Measurements from ENCODE around the gene ENAH.
A peak's percentile ranks its signal among the peaks of the same experiment; 100 is the strongest.
"Not testable (repeated sequence)": the region's sequence is repeated elsewhere in the genome, so short reads cannot be mapped to it uniquely, and the experiment has no call there.

ENAH gene

DNA sequence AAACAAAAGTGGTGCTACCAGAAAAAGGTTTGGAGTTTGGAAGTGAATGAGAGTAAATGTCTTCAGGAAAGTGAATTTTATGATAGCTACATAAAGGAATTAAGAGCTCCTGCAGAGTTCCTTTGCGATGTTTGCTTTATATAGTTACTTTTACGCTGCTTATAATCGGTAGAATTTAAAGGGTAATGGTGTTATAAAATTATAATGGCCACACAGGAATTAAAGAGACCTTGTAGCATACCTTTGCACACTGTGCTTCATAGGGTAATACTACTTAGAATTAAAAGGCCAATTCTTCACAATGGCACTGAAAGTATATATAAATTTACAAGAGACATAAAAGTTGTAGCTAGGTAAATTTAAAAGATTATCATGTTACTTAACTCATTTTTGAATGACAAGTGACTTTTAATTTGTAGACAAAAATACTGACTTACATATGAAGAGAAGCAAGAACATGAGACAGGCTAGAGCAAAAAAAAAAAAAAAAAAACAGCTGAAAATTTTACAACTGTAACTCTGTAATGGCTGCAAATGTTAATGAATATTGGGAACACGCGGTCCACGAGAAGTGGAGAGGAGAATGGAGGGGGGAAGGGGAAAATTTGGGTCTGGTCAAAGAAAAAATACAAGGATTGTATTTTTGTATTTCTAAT is 159.2 kb downstream of the ENAH start:
- no peak for DNase-seq (ENCODE audit: low spot score)

DNA sequence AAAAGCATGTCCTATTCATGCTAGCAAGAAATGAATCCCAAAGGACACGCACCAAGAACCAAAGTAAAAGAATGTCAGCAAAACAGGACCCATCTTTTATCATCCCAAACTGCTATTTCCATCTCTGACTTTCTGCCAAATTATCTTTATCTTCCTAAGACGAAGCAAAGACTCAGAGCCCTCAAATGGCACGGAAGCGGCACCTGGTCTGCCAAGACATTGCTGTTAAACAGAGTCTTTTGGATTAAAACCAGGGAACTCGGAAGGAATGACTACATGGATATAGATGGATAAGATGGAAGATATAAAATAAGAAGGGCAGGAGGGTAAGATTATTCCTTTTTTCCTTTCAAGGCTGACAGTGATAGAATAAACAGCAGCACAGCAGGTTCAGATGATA is 164.2 kb downstream of the ENAH start:
- DNase-seq (ENCODE audit: low spot score) = no peak

DNA sequence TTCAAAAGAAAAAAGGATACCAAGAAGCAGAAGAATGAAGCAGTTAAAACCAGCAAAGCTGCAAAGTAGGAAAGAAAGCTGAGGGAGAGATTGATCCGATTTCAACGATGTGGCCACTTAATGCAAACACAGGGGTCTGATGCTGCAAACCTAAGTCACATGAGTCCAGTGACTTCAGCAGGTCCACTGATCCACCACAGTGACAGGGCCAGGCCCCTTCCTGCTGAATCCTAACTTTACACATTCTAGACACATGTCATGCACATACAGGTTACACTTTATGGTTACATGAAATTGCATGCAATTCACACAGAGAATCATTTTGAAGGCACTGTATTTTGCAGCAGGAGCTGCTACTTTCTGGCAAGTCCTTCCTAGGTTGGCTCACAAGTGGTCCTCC is 166.1 kb downstream of the ENAH start:
- no peak for DNase-seq (ENCODE audit: low spot score)

DNA sequence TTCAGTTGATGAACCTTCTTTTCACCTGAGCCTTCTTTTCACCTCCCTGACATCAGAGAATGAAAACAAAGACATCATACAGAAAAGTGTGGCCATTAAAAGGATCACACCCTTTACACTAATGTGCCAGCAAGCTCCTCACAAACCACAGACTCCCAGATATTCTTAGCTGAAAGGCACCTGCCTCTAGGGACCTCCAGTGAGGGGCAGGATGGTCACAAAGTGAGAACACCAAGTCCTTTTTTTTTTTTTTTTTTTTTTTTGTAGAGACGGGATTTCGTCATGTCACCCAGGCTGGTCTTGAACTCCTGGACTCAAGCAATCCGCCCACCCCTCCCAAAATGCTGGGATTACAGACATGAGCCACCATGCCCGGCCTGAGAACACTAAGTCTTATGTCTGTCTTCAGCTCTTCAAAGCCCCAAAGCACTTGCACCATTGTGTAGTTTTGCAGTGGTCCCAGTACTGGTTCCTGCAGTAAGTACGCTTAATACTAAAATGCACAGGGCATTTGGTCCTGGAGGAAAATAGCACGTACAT is 166.9 kb downstream of the ENAH start:
- DNase-seq (ENCODE audit: low spot score) = no peak

DNA sequence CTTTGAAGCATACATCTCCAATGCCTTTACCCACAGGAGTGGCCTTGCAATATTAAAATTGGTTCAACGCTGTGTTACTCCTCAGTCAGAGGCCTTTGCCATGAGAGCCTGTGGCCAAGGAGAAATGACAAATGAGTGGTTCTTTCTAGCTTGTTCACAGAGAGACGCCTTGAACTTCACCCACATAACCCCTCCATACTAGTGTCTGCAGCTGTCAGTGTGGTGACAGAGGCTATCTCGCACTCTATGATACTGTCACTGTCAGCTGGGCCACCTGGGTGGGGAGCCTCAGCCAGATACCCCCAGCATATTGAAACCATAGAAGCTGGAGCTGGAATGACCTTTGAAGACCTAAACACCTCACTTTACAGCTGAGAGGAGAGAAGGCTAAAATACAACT is 167.7 kb downstream of the ENAH start:
- DNase-seq (ENCODE audit: low spot score) = no peak

DNA sequence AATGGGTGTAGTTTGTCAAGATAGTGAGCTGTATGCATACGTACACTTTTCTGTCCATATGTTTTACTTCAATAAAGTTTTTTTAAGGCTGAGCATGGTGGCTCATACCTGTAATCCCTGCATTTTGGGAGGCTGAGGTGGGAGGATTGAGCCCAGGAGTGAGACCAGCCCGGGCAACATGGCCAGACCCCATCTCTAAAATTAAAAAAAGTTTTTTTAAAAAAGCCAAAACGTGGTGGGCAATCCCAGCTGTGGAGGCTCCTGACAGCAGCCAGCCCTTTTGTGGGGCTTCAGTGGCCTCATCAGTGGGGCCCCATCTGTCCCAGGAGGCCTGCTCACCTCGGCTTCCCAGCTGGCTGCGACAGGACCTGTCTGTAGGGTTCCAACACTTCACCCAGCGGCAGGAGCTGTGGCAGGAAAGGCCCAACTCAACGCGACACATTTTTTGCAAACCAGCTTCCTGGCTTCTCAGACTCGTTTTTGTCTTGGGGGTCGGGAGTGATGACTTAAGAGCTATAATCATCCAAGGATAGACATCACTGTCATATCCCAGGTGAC is 168.2 kb downstream of the ENAH start:
- no peak for DNase-seq (ENCODE audit: low spot score)

DNA sequence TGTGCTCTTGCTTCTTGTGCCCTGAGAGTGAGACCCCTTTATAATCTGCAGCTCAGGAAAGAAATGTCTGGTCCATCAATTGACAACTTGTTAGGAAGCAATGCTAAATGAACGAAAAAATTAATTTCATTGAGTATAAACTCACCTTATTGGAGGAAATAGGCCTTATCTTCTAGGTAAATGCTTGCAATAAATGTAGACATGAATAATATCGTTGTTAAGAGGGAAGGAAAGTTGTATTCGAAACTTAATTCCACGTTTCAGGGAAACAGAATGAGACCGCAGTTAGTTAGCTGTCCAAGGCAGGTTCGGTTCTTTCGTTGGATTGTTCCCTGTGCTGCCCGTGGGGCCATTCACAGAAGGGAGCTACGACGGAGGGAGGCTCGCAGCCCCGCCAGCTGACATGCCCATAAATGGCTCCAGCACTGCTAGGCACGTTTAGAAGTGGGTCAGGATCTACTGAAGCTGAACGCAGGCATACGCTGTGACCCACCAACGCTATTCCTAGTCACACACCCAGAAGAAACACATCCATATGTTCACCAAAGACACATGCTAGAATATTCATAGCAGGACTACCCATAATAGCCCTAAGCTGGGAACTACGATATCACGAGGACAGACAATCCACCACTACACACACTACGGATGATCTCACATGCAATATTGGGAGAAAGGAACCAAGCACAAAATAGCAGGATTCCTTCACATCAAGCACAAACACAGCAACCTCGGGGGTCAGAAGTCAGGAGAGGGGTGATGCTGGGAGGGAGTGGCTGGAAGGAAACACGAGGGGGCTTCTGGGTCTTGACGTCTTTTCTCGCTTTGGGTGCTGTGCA is 168.9 kb downstream of the ENAH start:
- no peak for DNase-seq (ENCODE audit: low spot score)

DNA sequence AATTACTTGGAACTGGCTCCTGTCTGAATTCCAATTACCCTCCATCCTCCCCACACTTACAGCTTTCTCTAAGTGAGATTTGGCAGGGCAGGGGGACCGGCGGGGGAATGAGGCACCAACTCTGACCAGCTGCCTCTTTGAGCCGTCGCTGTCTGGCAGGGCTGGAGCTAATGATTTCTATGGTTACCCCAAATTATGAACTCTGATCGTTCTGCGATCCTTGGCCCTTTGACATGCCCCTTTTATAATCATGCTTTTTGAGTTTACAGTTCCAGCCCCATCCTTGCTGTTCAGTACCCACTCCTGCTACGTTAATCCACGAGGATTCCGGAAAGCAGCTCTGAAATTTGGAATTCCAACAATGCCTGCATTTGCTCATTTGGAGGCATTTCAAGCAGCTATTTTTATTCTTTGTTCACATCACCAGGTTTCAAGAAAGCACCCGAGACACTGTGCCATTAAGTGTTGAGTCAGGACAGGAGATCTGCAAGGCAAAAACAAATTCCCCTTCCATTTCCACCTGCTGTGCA is 170.4 kb downstream of the ENAH start:
- no peak for DNase-seq (ENCODE audit: low spot score)

DNA sequence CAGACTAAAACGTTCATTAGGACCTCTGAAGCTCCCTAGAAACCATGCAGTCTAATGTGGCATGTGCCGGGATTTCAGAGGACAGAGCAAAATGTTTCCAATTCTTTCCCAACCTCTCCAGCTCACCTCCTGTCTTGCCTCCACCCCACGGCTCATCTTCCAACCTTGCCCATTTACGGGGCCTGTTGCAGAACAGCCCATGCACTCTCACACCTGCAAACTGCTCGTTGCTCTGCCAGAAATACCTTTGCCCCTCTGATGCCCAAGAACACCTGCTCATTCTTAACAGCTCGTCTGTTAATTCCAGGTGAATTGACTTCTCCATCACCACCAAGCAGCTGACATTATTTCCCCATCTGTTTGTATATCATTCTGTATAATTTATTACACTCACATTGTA is 171.2 kb downstream of the ENAH start:
- no peak for DNase-seq (ENCODE audit: low spot score)

DNA sequence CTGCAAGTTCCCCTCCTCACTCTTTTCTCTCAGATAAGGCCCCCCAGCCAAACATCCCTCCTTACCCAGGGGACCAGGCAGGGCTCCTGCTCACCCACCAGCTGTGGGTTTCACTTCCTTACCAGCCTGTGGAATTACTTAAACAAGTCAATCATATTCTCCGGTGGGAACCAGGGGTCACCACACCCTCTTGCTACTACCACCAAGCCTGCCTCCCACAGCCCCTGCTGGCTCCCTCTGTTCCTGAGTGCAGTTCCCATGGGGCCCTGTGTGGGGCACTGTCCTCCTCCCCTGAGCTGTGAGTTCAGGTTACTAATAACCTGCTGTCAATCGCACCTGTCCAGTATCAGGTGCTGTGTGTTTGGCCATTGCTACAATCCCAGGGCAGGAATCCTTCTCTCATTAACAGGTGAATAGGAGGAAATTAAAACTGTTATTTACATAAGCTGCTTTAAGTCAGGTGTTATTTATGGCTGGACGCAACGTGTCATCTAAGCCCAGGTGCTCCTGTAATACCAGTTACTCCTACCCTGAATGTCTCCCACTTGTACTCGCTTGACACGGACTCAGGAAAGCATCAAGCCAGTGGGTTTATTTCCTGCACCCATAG is 172.0 kb downstream of the ENAH start:
- DNase-seq (ENCODE audit: low spot score) = peak; percentile 33

DNA sequence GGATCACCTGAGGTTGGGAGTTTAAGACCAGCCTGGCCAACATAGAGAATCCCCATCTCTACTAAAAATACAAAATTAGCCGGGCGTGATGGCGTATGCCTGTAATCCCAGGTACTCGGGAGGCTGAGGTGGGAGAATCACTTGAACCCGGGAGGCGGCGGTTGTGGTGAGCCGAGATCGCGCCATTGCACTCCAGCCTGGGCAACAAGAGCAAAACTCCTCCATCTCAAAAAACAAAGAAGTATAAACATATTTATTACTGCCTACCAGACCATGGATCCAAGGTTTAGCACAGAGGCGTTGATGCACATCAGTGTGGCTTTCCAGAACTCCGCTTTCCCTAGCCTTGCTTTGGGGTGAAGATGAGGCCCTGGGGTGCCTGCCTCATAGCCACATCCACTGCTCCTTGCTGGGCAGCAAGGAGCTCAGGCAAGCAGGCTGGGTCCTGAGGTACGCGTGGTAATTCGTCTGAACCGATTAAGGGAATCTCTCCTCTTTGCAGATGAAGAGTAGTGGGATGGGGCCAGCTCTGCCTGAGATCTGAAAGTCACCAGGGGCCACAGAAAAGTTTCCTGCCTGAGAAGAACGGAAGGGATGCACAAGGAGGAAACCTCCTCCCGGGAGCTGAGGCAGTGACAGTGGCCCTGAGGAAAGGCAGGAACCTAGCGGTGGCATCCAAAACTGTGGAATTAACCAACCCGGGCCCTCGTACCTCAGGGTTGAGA is 172.8 kb downstream of the ENAH start:
- no peak for DNase-seq (ENCODE audit: low spot score)

DNA sequence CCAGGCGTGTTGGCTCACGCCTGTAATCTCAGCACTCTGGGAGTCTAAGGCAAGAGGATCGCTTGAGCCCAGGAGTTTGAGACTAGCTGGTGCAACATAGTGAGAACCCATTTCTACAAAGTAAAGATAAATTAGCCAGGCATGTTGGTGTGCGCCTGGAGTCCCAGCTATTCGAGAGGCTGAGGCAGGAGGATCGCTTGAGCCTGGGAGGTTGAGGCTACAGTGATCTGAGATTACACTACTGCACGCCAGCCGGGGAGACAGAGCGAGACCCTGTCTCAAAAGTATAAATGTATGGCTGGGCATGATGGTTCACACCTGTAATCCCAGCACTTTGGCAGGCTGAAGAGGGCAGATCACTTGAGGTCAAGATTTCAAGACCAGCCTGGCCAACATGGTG is 173.6 kb downstream of the ENAH start:
- no peak for DNase-seq (ENCODE audit: low spot score)

DNA sequence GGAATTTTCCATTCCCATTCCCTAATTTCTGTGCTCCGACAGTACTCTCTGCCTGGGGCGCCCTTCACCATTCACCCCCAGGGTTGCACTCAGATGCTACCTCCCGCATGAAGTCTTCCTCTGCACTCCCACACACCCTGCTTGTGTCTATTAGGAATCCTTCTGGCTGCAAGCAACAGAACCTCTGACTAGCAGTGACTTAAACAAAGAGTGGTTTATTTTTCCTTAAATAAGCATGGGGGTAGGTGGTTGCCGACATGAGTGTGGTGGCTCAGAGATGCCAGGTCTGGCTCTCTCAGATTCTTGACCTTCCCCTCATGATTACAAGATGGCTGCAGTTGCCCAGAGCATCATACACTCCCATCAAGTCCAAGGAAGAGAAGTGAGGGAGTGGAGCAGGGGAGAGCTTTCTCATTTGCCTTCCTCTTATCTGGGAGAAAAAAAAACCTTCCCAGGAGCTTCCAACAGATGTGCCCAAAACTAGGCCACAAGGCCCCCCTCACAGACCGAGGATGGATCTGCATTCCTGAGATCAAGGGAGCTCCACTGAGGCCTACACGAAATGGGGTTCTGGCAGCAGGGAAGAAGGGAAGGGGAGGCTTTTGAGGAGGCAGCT is 175.5 kb downstream of the ENAH start:
- DNase-seq (ENCODE audit: low spot score) = no peak

DNA sequence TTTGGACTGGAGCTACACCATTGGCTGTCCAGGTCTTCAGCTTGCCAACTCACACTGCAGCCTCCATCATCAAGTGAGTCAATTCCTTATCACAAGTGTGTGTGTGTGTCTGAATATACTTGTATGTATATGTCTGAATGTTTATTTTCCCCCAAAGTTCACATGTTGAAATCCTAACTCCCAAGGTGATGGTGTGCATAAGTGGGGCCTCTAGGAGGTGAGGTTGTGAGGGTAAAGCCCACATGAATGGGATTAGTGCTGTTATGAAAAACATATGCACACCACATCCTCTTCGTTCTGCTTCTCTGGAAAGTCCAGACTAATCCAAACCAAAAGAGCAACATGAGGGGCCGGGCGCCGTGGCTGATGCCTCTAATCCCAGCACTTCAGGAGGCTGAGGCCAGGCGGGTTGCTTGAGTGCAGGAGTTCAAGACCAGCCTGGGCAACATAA is 176.4 kb downstream of the ENAH start:
- DNase-seq (ENCODE audit: low spot score) = no peak

DNA sequence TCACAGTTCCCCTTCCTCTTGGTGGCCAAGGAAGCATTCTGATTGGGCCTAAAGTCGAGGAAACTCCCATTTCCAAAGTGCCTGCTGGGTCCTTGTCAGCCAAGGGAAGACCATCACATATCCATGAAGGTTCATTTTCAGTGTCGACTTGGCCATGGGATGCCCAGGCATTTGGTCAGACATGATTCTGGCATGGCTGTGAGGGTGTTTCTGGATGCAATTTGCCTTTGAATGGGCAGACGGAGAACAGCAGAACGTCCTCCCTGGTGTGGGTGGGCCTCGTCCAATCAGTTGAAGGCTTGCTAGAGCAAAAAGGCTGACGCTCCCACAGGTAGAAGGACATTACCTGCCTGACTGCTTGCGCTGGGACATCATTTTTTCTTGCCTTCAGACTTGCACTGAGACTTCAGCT is 176.8 kb downstream of the ENAH start:
- no peak for DNase-seq (ENCODE audit: low spot score)

DNA sequence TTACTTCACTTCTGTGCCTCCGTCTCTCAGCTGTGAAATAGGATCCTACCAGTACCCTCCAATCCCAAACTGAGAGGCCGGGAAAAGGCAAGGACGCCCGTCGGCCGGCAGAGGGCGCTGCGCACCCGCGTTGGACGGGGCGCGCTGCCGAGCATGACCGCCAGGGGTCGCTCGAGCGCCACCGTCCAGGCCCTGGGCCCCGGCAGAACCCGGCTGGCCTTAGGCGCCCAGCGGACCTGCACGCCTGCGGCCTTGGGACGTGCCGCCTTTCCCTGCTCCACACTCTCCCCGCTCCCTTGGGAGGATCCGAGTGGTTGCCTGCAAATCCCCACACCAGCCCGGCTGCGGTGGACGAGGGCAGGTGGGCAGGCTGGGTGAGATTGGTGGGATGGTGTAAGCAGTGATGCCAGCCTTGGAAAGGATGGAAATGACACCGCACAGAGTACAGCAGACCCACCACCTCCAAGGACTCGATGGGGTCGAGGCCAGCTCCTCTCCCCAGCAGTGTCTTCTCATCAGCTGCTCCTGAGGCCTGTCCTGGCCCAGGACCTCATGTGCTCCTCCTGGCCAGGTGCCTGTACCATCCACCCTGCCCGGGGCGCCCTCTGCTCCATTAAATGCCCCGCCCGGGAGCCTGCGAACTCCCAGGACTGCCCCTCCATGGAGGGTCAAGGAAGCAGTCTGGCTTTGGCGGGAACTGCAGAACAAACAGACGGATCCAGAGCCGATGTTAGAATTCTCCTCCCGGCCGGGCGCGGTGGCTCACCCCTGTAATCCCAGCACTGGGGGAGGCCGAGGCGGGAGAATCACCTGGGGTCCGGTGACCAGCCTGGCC is 177.7 kb downstream of the ENAH start:
- DNase-seq (ENCODE audit: low spot score) = peak; percentile 50

DNA sequence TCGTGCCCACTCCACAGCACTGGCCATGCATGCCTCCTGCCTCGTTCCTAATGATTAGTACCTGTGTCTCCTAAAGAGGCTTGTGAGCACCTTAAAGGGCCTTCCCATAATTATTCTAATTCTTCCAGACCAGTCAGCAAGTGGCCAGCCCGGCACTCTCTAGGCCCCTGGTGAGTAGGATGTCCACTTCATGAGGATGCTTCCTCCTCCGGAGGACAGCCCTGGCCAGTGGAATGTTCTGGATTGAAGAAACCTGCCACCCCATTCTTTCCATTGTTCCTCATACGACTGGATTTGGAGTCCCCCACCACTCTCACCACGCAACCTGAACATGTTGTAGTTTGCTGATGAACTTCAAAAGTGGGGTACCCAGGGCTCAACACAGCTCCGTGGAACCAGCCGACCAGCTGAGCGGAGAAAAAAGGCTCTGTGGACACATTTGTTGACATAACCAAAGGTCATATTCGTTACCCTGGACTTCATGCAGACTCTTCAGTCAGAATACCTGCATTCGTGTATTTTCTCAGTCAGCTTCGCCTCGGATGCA is 178.4 kb downstream of the ENAH start:
- DNase-seq (ENCODE audit: low spot score) = no peak

DNA sequence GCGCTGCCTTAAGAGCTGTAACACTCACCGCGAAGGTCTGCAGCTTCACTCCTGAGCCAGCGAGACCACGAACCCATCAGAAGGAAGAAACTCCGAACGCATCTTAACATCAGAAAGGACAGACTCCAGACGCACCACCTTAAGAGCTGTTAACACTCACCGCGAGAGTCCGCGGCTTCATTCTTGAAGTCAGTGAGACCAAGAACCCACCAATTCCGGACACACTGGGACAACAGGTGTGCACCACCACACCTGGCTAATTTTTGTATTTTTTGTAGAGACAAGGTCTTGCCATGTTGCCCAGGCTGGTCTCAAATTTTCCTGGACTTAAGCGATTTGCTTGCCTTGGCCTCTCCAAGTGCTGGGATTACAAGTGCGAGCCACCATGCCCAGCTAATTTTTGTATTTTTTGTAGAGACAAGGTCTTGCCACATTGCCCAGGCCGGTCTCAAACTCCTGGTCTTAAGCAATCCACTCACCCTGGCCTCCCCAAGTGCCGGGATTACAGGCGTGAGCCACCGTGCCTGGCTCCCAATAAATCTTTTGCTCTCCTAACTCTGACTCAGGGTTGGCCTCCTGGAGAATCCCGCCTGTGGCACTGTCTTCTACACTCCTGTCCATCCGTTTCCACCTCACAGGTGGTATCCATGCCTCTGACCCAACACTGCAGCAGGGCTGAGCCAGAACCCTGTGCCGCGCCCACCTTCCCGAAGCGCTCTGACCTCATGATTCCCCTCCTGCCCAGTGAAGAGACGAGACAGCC is 179.1 kb downstream of the ENAH start:
- DNase-seq (ENCODE audit: low spot score) = not testable (repeated sequence)

DNA sequence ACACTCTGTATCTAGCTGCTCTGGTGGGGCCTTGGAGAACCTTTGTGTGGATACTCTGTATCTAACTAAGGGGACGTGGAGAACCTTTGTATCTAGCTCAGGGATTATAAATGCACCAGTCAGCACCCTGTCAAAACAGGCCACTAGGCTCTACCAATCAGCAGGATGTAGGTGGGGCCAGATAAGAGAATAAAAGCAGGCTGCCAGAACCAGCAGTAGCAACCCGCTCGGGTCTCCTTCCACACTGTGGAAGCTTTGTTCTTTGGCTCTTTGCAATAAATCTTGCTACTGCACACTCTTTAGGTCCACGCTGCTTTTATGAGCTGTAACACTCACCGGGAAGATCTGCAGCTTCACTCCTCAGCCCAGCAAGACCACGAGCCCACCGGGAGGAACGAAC is 179.7 kb downstream of the ENAH start:
- DNase-seq (ENCODE audit: low spot score) = peak; percentile 31

Data from activated CD4-positive, alpha-beta T cell treated with anti-CD3 and anti-CD28 coated beads, Interleukin-2, Interleukin-4, amounts not matched to agents 100 ng/mL and 50 ng/mL, durations not matched to agents 16 hours and 8 hours (primary cell).